KMS-11 (cell line): ENCODE measurements around the gene MICA.
A peak's percentile ranks its signal among the peaks of the same experiment; 100 is the strongest.

Experiments used
- H2AFZ ChIP-seq: fragments of 200-600 bp; sonication (generic); 2 replicates; pipeline ENCODE4 v1.6.1; 2016; ENCODE audit warnings: antibody characterized with exemption, mixed run types, low read depth
- H3K27ac ChIP-seq: fragments of 200-600 bp; sonication (generic); 2 replicates; pipeline ENCODE4 v1.6.1; 2016; ENCODE audit warnings: mild to moderate bottlenecking, mixed run types
- H3K27me3 ChIP-seq: fragments of 200-600 bp; sonication (generic); 2 replicates; pipeline ENCODE4 v1.6.1; 2017; ENCODE audit warnings: mild to moderate bottlenecking, low read depth, mixed run types, moderate library complexity; ENCODE audit not compliant: insufficient read depth
- H3K36me3 ChIP-seq: fragments of 200-600 bp; sonication (generic); 2 replicates; pipeline ENCODE4 v1.6.1; 2017; ENCODE audit warnings: mild to moderate bottlenecking, mixed run types; ENCODE audit not compliant: insufficient read depth
- H3K4me1 ChIP-seq: fragments of 200-600 bp; sonication (generic); 2 replicates; pipeline ENCODE4 v1.6.1; 2016; ENCODE audit warnings: mild to moderate bottlenecking, low read depth, mixed run types; ENCODE audit not compliant: poor library complexity, severe bottlenecking
- H3K4me2 ChIP-seq: fragments of 200-600 bp; sonication (generic); 2 replicates; pipeline ENCODE4 v1.7.0; 2016; ENCODE audit warnings: mild to moderate bottlenecking, mixed run types
- H3K4me3 ChIP-seq: fragments of 200-600 bp; sonication (generic); IDR thresholded peaks from 2 replicates; pipeline ENCODE4 v1.6.1; 2017; ENCODE audit warnings: low read depth, low read length, mixed read lengths; ENCODE audit not compliant: insufficient read depth
- H3K79me2 ChIP-seq: fragments of 200-600 bp; sonication (generic); 2 replicates; pipeline ENCODE4 v1.6.1; 2016; ENCODE audit warnings: low read depth, mixed run types; ENCODE audit not compliant: insufficient read depth
- H3K9ac ChIP-seq: fragments of 200-600 bp; sonication (generic); 2 replicates; pipeline ENCODE4 v1.6.1; 2016; ENCODE audit warnings: mild to moderate bottlenecking, mixed run types
- H4K20me1 ChIP-seq: fragments of 200-600 bp; sonication (generic); 2 replicates; pipeline ENCODE4 v1.6.1; 2016; ENCODE audit warnings: mild to moderate bottlenecking, mixed run types; ENCODE audit not compliant: insufficient read depth
- TF ChIP-seq, protein P1 (sequence below): fragments of 200-600 bp; sonication (generic); conservative IDR thresholded peaks from 2 replicates; pipeline ENCODE4 v1.6.1; 2017; ENCODE audit warnings: low read depth, mild to moderate bottlenecking, antibody characterized with exemption, low read length, moderate library complexity, mixed read lengths

The MICA gene

DNA sequence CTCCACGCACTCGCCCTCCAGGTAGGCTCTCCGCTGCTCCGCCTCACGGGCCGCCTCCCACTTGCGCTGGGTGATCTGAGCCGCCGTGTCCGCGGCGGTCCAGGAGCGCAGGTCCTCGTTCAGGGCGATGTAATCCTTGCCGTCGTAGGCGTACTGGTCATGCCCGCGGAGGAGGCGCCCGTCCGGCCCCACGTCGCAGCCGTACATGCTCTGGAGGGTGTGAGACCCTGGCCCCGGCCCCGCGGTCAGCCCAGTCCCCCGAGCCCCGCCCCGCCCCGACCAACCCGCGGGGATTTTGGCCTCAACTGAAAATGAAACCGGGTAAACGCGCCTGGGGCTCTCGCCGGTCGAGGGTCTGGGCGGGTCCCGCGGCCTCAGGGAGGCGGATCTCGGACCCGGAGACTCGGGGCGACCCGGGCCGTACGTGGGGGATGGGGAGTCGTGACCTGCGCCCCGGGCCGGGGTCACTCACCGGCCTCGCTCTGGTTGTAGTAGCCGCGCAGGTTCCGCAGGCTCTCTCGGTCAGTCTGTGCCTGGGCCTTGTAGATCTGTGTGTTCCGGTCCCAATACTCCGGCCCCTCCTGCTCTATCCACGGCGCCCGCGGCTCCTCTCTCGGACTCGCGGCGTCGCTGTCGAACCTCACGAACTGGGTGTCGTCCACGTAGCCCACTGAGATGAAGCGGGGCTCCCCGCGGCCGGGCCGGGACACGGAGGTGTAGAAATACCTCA lies 47.0 kb upstream of the MICA start:
- Histone ChIP-seq H3K36me3 (no peaks in the 10 kb centered on the region), H3K9ac (peak overlapping the region; percentile 61; the same call in 1 of the 2 replicates), H4K20me1 (no peaks in the 10 kb centered on the region), H3K4me3 (no peak overlapping the region), H3K4me2 (no peak overlapping the region), H3K79me2 (no peaks in the 10 kb centered on the region), H2AFZ (no peak overlapping the region), H3K27ac (no peak overlapping the region), H3K4me1 (peaks cover 14% of the 10 kb centered on the region), H3K27me3 (no peaks in the 10 kb centered on the region)
- TF ChIP-seq, protein P1, sequence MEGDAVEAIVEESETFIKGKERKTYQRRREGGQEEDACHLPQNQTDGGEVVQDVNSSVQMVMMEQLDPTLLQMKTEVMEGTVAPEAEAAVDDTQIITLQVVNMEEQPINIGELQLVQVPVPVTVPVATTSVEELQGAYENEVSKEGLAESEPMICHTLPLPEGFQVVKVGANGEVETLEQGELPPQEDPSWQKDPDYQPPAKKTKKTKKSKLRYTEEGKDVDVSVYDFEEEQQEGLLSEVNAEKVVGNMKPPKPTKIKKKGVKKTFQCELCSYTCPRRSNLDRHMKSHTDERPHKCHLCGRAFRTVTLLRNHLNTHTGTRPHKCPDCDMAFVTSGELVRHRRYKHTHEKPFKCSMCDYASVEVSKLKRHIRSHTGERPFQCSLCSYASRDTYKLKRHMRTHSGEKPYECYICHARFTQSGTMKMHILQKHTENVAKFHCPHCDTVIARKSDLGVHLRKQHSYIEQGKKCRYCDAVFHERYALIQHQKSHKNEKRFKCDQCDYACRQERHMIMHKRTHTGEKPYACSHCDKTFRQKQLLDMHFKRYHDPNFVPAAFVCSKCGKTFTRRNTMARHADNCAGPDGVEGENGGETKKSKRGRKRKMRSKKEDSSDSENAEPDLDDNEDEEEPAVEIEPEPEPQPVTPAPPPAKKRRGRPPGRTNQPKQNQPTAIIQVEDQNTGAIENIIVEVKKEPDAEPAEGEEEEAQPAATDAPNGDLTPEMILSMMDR: no peak

GRCh38 chr6:31356946-31357466 lies 46.4 kb upstream of the MICA start, which contains the start of gene HLA-B:
HLA-B (minus strand) TSS chr6:31357179; CDS start chr6:31357158, 21 bp downstream.
- no peaks in the 10 kb centered on the region for H3K27me3 ChIP-seq
- no peak within 1 kb of the TSS; the same call in 1 of the 2 replicates for H2AFZ ChIP-seq
- no peak within 1 kb of the TSS for H3K4me2 ChIP-seq
- H3K4me1 ChIP-seq: peaks cover 14% of the 10 kb centered on the region
- peak within 1 kb of the TSS; percentile 61; the same call in 1 of the 2 replicates for H3K9ac ChIP-seq
- H3K36me3 ChIP-seq: no peaks in the 10 kb centered on the region
- H3K27ac ChIP-seq: no peak within 1 kb of the TSS
- H3K79me2 ChIP-seq: no peaks in the 10 kb centered on the region
- TF ChIP-seq, protein P1: no peak
- H4K20me1 ChIP-seq: no peaks in the 10 kb centered on the region
- no peak within 1 kb of the TSS for H3K4me3 ChIP-seq

DNA sequence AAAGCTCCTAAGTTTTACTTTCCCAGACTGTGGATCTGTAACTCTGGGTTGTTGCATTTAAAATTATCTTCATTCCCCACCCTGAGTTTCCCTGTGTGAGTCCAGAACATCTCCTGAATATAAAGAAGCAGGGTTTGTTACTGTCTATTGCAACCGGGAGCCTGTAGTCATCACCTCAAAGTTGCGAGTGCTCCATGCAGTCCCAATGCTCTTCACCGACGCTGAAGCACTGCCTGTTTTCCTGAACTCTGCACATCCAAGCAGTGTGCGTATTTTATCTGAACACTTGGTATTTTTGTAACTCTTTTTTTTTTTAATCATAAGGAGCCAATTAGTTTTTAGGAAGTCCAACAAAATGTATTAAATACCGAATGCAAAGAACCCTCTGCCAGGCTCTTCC lies 45.5 kb upstream of the MICA start:
- H3K4me2 ChIP-seq: no peak overlapping the region
- H3K4me3 ChIP-seq: no peak overlapping the region
- no peak overlapping the region for H3K27ac ChIP-seq
- peaks cover 14% of the 10 kb centered on the region for H3K4me1 ChIP-seq
- H3K9ac ChIP-seq: no peak overlapping the region
- TF ChIP-seq, protein P1: no peak
- H4K20me1 ChIP-seq: no peaks in the 10 kb centered on the region
- H3K27me3 ChIP-seq: no peaks in the 10 kb centered on the region
- H3K79me2 ChIP-seq: no peaks in the 10 kb centered on the region
- H2AFZ ChIP-seq: no peak overlapping the region
- no peaks in the 10 kb centered on the region for H3K36me3 ChIP-seq

DNA sequence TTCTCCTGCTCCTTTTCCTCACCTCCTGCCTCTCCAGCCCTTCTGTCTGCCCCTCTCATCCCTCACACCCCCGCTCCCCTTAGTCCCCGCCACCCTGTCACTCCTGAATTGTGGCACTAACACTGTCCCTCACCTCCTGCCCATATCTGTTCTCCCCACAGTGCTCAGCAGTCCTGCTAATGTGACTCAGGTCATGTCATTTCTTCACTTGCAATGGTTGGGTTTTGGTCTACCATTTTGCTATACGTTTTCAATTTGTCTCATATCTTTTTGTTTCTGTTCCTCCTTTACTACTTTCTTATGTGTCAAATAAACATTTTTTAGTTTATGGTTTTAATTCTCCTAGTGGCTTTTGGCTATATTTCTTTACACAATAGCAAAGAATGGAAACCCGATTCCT lies 45.1 kb upstream of the MICA start:
- Histone ChIP-seq H2AFZ (no peak overlapping the region), H3K4me3 (no peak overlapping the region), H3K79me2 (no peaks in the 10 kb centered on the region), H3K4me2 (peak overlapping the region; percentile 10; the same call in 1 of the 2 replicates), H3K4me1 (peaks cover 14% of the 10 kb centered on the region), H3K27ac (no peak overlapping the region), H4K20me1 (no peaks in the 10 kb centered on the region), H3K36me3 (no peaks in the 10 kb centered on the region), H3K27me3 (no peaks in the 10 kb centered on the region), H3K9ac (no peak overlapping the region)
- TF ChIP-seq, protein P1: no peak
